CD4-positive, alpha-beta memory T cell (primary cell): ENCODE measurements around the gene OR2Z1. TPM values are rescaled to one million over a fixed set of nuclear protein-coding genes. Genes with fewer than 3 reads are reported as not detected.

Experiments used
- CTCF ChIA-PET: fragments of 350-600 bp; sonication (Branson Sonifier 250); formaldehyde crosslinking; loops from one replicate; lab custom pipeline; 2021; ENCODE audit warnings: inconsistent platforms; ENCODE audit not compliant: partially characterized antibody; lab: Charles Lee
- POLR2A ChIA-PET: fragments of 350-600 bp; sonication (Branson Sonifier 250); formaldehyde crosslinking; loops from one replicate; lab custom pipeline; 2021; ENCODE audit not compliant: partially characterized antibody; lab: Charles Lee
- DNase-seq, 5 donors: peaks; one replicate each; pipeline versions ENCODE4 v3.0.0 to v3.0.0-alpha.2; 2020 to 2022; ENCODE audit warnings: mixed read lengths in 1 of 5
- H3K27ac ChIP-seq: one replicate; pipeline ENCODE4 v1.7.0; 2013; ENCODE audit warnings: low read depth, low read length
- H3K27me3 ChIP-seq: 2 replicates; pipeline ENCODE4 v1.7.0; 2013; ENCODE audit warnings: mild to moderate bottlenecking, low read length, moderate library complexity; ENCODE audit not compliant: insufficient read depth
- H3K36me3 ChIP-seq: 2 replicates; pipeline ENCODE4 v1.7.0; 2013; ENCODE audit warnings: mild to moderate bottlenecking, low read length, moderate library complexity; ENCODE audit not compliant: insufficient read depth
- H3K4me1 ChIP-seq: 2 replicates; pipeline ENCODE4 v1.7.0; 2013; ENCODE audit warnings: mild to moderate bottlenecking, low read length, moderate library complexity; ENCODE audit not compliant: insufficient read depth
- H3K4me3 ChIP-seq, 2 donors: one replicate each; pipeline ENCODE4 v1.7.0; 2013; ENCODE audit warnings: low read length in 2 of 2, mild to moderate bottlenecking in 1 of 2
- H3K9me3 ChIP-seq, 2 donors: one replicate each; pipeline ENCODE4 v1.7.0; 2013; ENCODE audit warnings: low read length in 2 of 2, control low read depth in 1 of 2; ENCODE audit not compliant: control insufficient read depth in 1 of 2
- H3K27ac Mint-ChIP-seq, 7 donors: one replicate each; pipeline ENCODE4 v1.8.0; 2020 to 2021; ENCODE audit warnings: mixed read lengths in 7 of 7, mild to moderate bottlenecking in 6 of 7, inconsistent platforms in 3 of 7, moderate library complexity in 3 of 7
- H3K27me3 Mint-ChIP-seq, 2 donors: one replicate each; pipeline ENCODE4 v1.8.0; 2020 to 2021; ENCODE audit warnings: mixed read lengths in 2 of 2
- H3K36me3 Mint-ChIP-seq, 2 donors: one replicate each; pipeline ENCODE4 v1.8.0; 2020 to 2021; ENCODE audit warnings: mixed read lengths in 2 of 2, inconsistent platforms in 1 of 2, mild to moderate bottlenecking in 1 of 2
- H3K4me1 Mint-ChIP-seq, 4 donors: one replicate each; pipeline ENCODE4 v1.8.0; 2020 to 2021; ENCODE audit warnings: mixed read lengths in 4 of 4, mild to moderate bottlenecking in 1 of 4
- H3K4me3 Mint-ChIP-seq, 8 donors: one replicate each; pipeline ENCODE4 v1.8.0; 2020 to 2021; ENCODE audit warnings: mixed read lengths in 8 of 8, mild to moderate bottlenecking in 7 of 8, moderate library complexity in 6 of 8, inconsistent platforms in 3 of 8
- H3K9me3 Mint-ChIP-seq, 8 donors: one replicate each; pipeline ENCODE4 v1.8.0; 2020 to 2021; ENCODE audit warnings: mixed read lengths in 8 of 8, mild to moderate bottlenecking in 5 of 8, inconsistent platforms in 3 of 8, moderate library complexity in 1 of 8
- intact Hi-C: fragments of 100-400 bp; cut with micrococcal nuclease; formaldehyde crosslinking; loops from one replicate; pipeline ENCODE4 v1.15.1; 2023
- polyA plus RNA-seq, 2 donors: library from polyadenylated mRNA; unstranded; fragments of 300-500 nt; fragmentation: Illumina TruSeq; gene quantifications; one replicate each; pipeline ENCODE4 v1.2.3, GENCODE V29; 2021
- total RNA-seq, 2 experiments: library from RNA; stranded (reverse); gene quantifications; one replicate each; pipeline ENCODE4 v1.2.3, GENCODE V29; 2021

Gene OR2Z1
- not detected for total RNA-seq
- polyA plus RNA-seq: not detected

- H3K36me3 Mint-ChIP-seq: no peaks in the 10 kb centered on the region
- intact Hi-C loops: no loop called here
- no peak within 1 kb of the TSS for H3K27ac Mint-ChIP-seq
- DNase-seq: no peak
- Histone ChIP-seq H3K4me3 (no peak within 1 kb of the TSS), H3K4me1 (no peaks in the 10 kb centered on the region), H3K36me3 (no peaks in the 10 kb centered on the region), H3K27me3 (no peaks in the 10 kb centered on the region), H3K27ac (no peak within 1 kb of the TSS), H3K9me3 (no peaks in the 10 kb centered on the region)
- H3K4me3 Mint-ChIP-seq: no peak within 1 kb of the TSS
- H3K4me1 Mint-ChIP-seq: no peaks in the 10 kb centered on the region
- peaks cover 1 to 11% of the 10 kb centered on the region in 2 donors for H3K27me3 Mint-ChIP-seq
- peaks cover 0 to 8% (median 4%) of the 10 kb centered on the region in 8 donors for H3K9me3 Mint-ChIP-seq
- CTCF ChIA-PET: interaction anchor here (0.8 kb wide), 1 partner anchor 27 kb away, joined by 3 read pairs; no protein-coding TSS in a partner anchor
- POLR2A ChIA-PET: interaction anchor here (0.6 kb wide), 1 partner anchor 20 kb away, joined by 3 read pairs; no protein-coding TSS in a partner anchor
These were observed at the start of gene OR2Z1 for GRCh38 chr19:8721334-8721733. Gene OR2Z1 (plus strand): TSS chr19:8721634. CDS start chr19:8731029, 9,395 bp downstream.

- no peak overlapping the region for H3K27ac ChIP-seq
- Mint-ChIP-seq H3K27me3 (peaks cover 0 to 6% of the 10 kb centered on the region in 2 donors), H3K36me3 (no peaks in the 10 kb centered on the region), H3K27ac (no peak overlapping the region), H3K9me3 (peaks cover 0 to 6% (median under 1%) of the 10 kb centered on the region in 8 donors), H3K4me3 (no peak overlapping the region), H3K4me1 (peaks cover 19 to 50% (median 26%) of the 10 kb centered on the region in 4 donors)
- DNase-seq: no peak
- H3K9me3 ChIP-seq: no peaks in the 10 kb centered on the region
- intact Hi-C loops: no loop called here
- H3K36me3 ChIP-seq: no peaks in the 10 kb centered on the region
- H3K4me1 ChIP-seq: peaks cover 19% of the 10 kb centered on the region
- ChIA-PET POLR2A (no interaction called here), CTCF (no interaction called here)
- no peak overlapping the region for H3K4me3 ChIP-seq
- no peaks in the 10 kb centered on the region for H3K27me3 ChIP-seq
These were observed 48.0 kb upstream of the OR2Z1 start for GRCh38 chr19:8673276-8673891.

- Histone ChIP-seq H3K27ac (no peak overlapping the region), H3K4me3 (no peak overlapping the region), H3K4me1 (peaks cover 19% of the 10 kb centered on the region), H3K27me3 (no peaks in the 10 kb centered on the region), H3K36me3 (no peaks in the 10 kb centered on the region), H3K9me3 (no peaks in the 10 kb centered on the region)
- Mint-ChIP-seq H3K27ac (peak overlapping the region in 1 of 7 donors; percentile 31), H3K9me3 (peaks cover 0 to 8% (median 0%) of the 10 kb centered on the region in 8 donors), H3K4me3 (no peak overlapping the region), H3K27me3 (peaks cover 0 to 8% of the 10 kb centered on the region in 2 donors), H3K4me1 (peaks cover 17 to 38% (median 20%) of the 10 kb centered on the region in 4 donors), H3K36me3 (no peaks in the 10 kb centered on the region)
- DNase-seq: no peak
- intact Hi-C loops: no loop called here
- ChIA-PET CTCF (no interaction called here), POLR2A (no interaction called here)
These were observed 46.4 kb upstream of the OR2Z1 start for GRCh38 chr19:8675066-8675465.

- CTCF ChIA-PET: no interaction called here
- DNase-seq: no peak
- H3K36me3 ChIP-seq: no peaks in the 10 kb centered on the region
- peaks cover 10% of the 10 kb centered on the region for H3K4me1 ChIP-seq
- no peaks in the 10 kb centered on the region for H3K9me3 ChIP-seq
- H3K27ac Mint-ChIP-seq: peak overlapping the region in 1 of 7 donors; percentile 43
- intact Hi-C loops: no loop called here
- no peak overlapping the region for H3K4me3 ChIP-seq
- H3K36me3 Mint-ChIP-seq: no peaks in the 10 kb centered on the region
- no peak overlapping the region for H3K27ac ChIP-seq
- no peaks in the 10 kb centered on the region for H3K27me3 ChIP-seq
- POLR2A ChIA-PET: no interaction called here
- peaks cover 0 to 9% of the 10 kb centered on the region in 2 donors for H3K27me3 Mint-ChIP-seq
- peaks cover 0 to 11% (median 0%) of the 10 kb centered on the region in 8 donors for H3K9me3 Mint-ChIP-seq
- peaks cover 12 to 40% (median 26%) of the 10 kb centered on the region in 4 donors for H3K4me1 Mint-ChIP-seq
- no peak overlapping the region for H3K4me3 Mint-ChIP-seq
These were observed 43.1 kb upstream of the OR2Z1 start for GRCh38 chr19:8678244-8678807.

GRCh38 chr19:8680676-8681344, 40.6 kb upstream of the OR2Z1 start:
- Histone ChIP-seq H3K27me3 (no peaks in the 10 kb centered on the region), H3K36me3 (no peaks in the 10 kb centered on the region), H3K4me1 (peaks cover 4% of the 10 kb centered on the region), H3K4me3 (no peak overlapping the region), H3K27ac (no peak overlapping the region), H3K9me3 (no peaks in the 10 kb centered on the region)
- ChIA-PET POLR2A (no interaction called here), CTCF (interaction anchor here (0.8 to 2.5 kb wide), 2 partner anchors 13 to 27 kb away, joined by 4 to 5 read pairs; no protein-coding TSS in a partner anchor)
- intact Hi-C loops: no loop called here
- Mint-ChIP-seq H3K9me3 (peaks cover 0 to 11% (median 0%) of the 10 kb centered on the region in 8 donors), H3K4me1 (peaks cover 5 to 29% (median 21%) of the 10 kb centered on the region in 4 donors), H3K4me3 (no peak overlapping the region), H3K27me3 (peaks cover 0 to 7% of the 10 kb centered on the region in 2 donors), H3K27ac (peak overlapping the region in 2 of 7 donors; percentile 1 to 77), H3K36me3 (no peaks in the 10 kb centered on the region)
- no peak for DNase-seq

GRCh38 chr19:8681345-8682029, 39.9 kb upstream of the OR2Z1 start:
- peak overlapping the region in 4 of 7 donors; percentile 13 to 77 (median 67) for H3K27ac Mint-ChIP-seq
- H3K36me3 Mint-ChIP-seq: no peaks in the 10 kb centered on the region
- Histone ChIP-seq H3K9me3 (no peaks in the 10 kb centered on the region), H3K27me3 (no peaks in the 10 kb centered on the region), H3K4me3 (no peak overlapping the region), H3K27ac (no peak overlapping the region), H3K36me3 (no peaks in the 10 kb centered on the region), H3K4me1 (peaks cover 4% of the 10 kb centered on the region)
- H3K27me3 Mint-ChIP-seq: peaks cover 0 to 7% of the 10 kb centered on the region in 2 donors
- ChIA-PET POLR2A (no interaction called here), CTCF (interaction anchor here (2.5 kb wide), 1 partner anchor 12 kb away, joined by 5 read pairs; no protein-coding TSS in a partner anchor)
- intact Hi-C loops: no loop called here
- DNase-seq: no peak
- H3K4me1 Mint-ChIP-seq: peaks cover 4 to 29% (median 20%) of the 10 kb centered on the region in 4 donors
- H3K4me3 Mint-ChIP-seq: peak overlapping the region in 1 of 8 donors; percentile 28
- peaks cover 0 to 11% (median 0%) of the 10 kb centered on the region in 8 donors for H3K9me3 Mint-ChIP-seq
